Astrocyte (in vitro differentiated cells and primary cell): Measurements from ENCODE around the gene NUTM1. TPM values are rescaled to one million over a fixed set of nuclear protein-coding genes. Genes with fewer than 3 reads are reported as not detected.
"Not testable (repeated sequence)": the region's sequence is repeated elsewhere in the genome, so short reads cannot be mapped to it uniquely, and the experiment has no call there.

ENCODE experiments used
- DNase-seq: peaks from one replicate; pipeline ENCODE4 v3.0.0-alpha.2; 2010; ENCODE audit warnings: low read depth
- FAIRE-seq: peaks from 2 replicates; lab custom pipeline; 2011; peaks lifted over from hg19 to GRCh38; lab: Jason Lieb, UNC
- H2AFZ ChIP-seq: 2 replicates; pipeline ENCODE4 v1.6.0; 2012; ENCODE audit warnings: low read depth, low read length, inconsistent platforms
- H3K27ac ChIP-seq: 2 replicates; pipeline ENCODE4 v1.5.1; 2011; ENCODE audit warnings: low read depth, low read length, inconsistent platforms
- H3K27me3 ChIP-seq: 2 replicates; pipeline ENCODE4 v1.6.0; 2011; ENCODE audit warnings: low read length, inconsistent platforms; ENCODE audit not compliant: insufficient read depth
- H3K36me3 ChIP-seq: 2 replicates; pipeline ENCODE4 v1.5.1; 2011; ENCODE audit warnings: low read length, inconsistent platforms; ENCODE audit not compliant: insufficient read depth
- H3K4me1 ChIP-seq: 2 replicates; pipeline ENCODE4 v1.5.1; 2011; ENCODE audit warnings: low read length, inconsistent platforms; ENCODE audit not compliant: insufficient read depth
- H3K4me2 ChIP-seq: 2 replicates; pipeline ENCODE4 v1.6.0; 2012; ENCODE audit warnings: low read length, inconsistent platforms
- H3K4me3 ChIP-seq: 2 replicates; pipeline ENCODE4 v1.5.1; 2011; ENCODE audit warnings: low read depth, mild to moderate bottlenecking, low read length, inconsistent platforms; ENCODE audit not compliant: insufficient read depth
- H3K79me2 ChIP-seq: 2 replicates; pipeline ENCODE4 v1.6.0; 2012; ENCODE audit warnings: mild to moderate bottlenecking, low read length, inconsistent platforms; ENCODE audit not compliant: insufficient read depth
- H3K9ac ChIP-seq: 2 replicates; pipeline ENCODE4 v1.6.0; 2012; ENCODE audit warnings: mild to moderate bottlenecking, low read length, inconsistent platforms
- H3K9me3 ChIP-seq: 2 replicates; pipeline ENCODE4 v1.5.1; 2012; ENCODE audit warnings: low read depth, mild to moderate bottlenecking, low read length, inconsistent platforms; ENCODE audit not compliant: insufficient read depth
- H4K20me1 ChIP-seq: 2 replicates; pipeline ENCODE4 v1.6.0; 2012; ENCODE audit warnings: low read length, inconsistent platforms; ENCODE audit not compliant: insufficient read depth
- H3K27ac Mint-ChIP-seq: one replicate; pipeline ENCODE4 v1.8.0; 2021; ENCODE audit warnings: mild to moderate bottlenecking, mixed read lengths; ENCODE audit not compliant: unreplicated experiment
- H3K27me3 Mint-ChIP-seq: one replicate; pipeline ENCODE4 v1.8.0; 2021; ENCODE audit warnings: low read depth, mixed read lengths; ENCODE audit not compliant: unreplicated experiment
- H3K36me3 Mint-ChIP-seq: one replicate; pipeline ENCODE4 v1.8.0; 2021; ENCODE audit warnings: low read depth, mixed read lengths; ENCODE audit not compliant: unreplicated experiment
- H3K4me1 Mint-ChIP-seq: one replicate; pipeline ENCODE4 v1.8.0; 2021; ENCODE audit warnings: low read depth, mixed read lengths; ENCODE audit not compliant: unreplicated experiment
- H3K4me3 Mint-ChIP-seq: one replicate; pipeline ENCODE4 v1.8.0; 2021; ENCODE audit warnings: mild to moderate bottlenecking, moderate library complexity, mixed read lengths; ENCODE audit not compliant: unreplicated experiment
- H3K9me3 Mint-ChIP-seq: one replicate; pipeline ENCODE4 v1.8.0; 2021; ENCODE audit warnings: mild to moderate bottlenecking, mixed read lengths; ENCODE audit not compliant: unreplicated experiment
- CTCF ChIP-seq: IDR thresholded peaks from 2 replicates; pipeline ENCODE4 v1.5.1; 2011; ENCODE audit warnings: low read depth, mild to moderate bottlenecking, inconsistent platforms, low read length, moderate library complexity; ENCODE audit not compliant: insufficient read depth
- EZH2 ChIP-seq: IDR thresholded peaks from 2 replicates; pipeline ENCODE4 v1.6.1; 2012; ENCODE audit warnings: mild to moderate bottlenecking, low read length, inconsistent platforms; ENCODE audit not compliant: insufficient read depth
- total RNA-seq: library from RNA; stranded (reverse); gene quantifications from 2 replicates; pipeline ENCODE4 v1.2.1, GENCODE V29; 2021

Gene NUTM1
- total RNA-seq, 1 donor from 2014 or later, result not detected

- H3K27me3 ChIP-seq, result no peaks in the 10 kb centered on the region
- peak overlapping the region; percentile 12 for H3K27ac Mint-ChIP-seq
- peaks cover 7% of the 10 kb centered on the region for H4K20me1 ChIP-seq
- H3K4me3 ChIP-seq, result no peak overlapping the region
- H3K36me3 ChIP-seq, result no peaks in the 10 kb centered on the region
- H3K9me3 Mint-ChIP-seq, result peaks cover 5% of the 10 kb centered on the region
- peaks cover 13% of the 10 kb centered on the region for H3K4me1 Mint-ChIP-seq
- H2AFZ ChIP-seq, result no peak overlapping the region
- peaks cover 11% of the 10 kb centered on the region for H3K79me2 ChIP-seq
- H3K4me1 ChIP-seq, result peaks cover 11% of the 10 kb centered on the region
- H3K9me3 ChIP-seq, result no peaks in the 10 kb centered on the region
- H3K4me3 Mint-ChIP-seq, result no peak overlapping the region
- H3K4me2 ChIP-seq, result no peak overlapping the region
- no peak for TF ChIP-seq CTCF
- TF ChIP-seq EZH2, result no peak
- H3K36me3 Mint-ChIP-seq, result peaks cover 4% of the 10 kb centered on the region
- FAIRE-seq, result no peak
- DNase-seq, result no peak
- no peaks in the 10 kb centered on the region for H3K27me3 Mint-ChIP-seq
- no peak overlapping the region for H3K27ac ChIP-seq
- H3K9ac ChIP-seq, result no peak overlapping the region
Measured at GRCh38 chr15:34370643-34371042, 27.5 kb downstream of the NUTM1 start.

GRCh38 chr15:34373951-34374350, 30.8 kb downstream of the NUTM1 start:
- H3K4me3 ChIP-seq, result no peak overlapping the region
- no peak for TF ChIP-seq EZH2
- TF ChIP-seq CTCF, result no peak
- no peaks in the 10 kb centered on the region for H3K36me3 ChIP-seq
- H3K4me1 ChIP-seq, result no peaks in the 10 kb centered on the region
- Mint-ChIP-seq H3K4me3 (no peak overlapping the region), H3K36me3 (peaks cover 6% of the 10 kb centered on the region), H3K4me1 (peaks cover 7% of the 10 kb centered on the region), H3K9me3 (peaks cover 5% of the 10 kb centered on the region), H3K27me3 (no peaks in the 10 kb centered on the region), H3K27ac (no peak overlapping the region)
- DNase-seq (no peak), FAIRE-seq (no peak)
- H2AFZ ChIP-seq, result no peak overlapping the region
- H4K20me1 ChIP-seq, result no peaks in the 10 kb centered on the region
- H3K27me3 ChIP-seq, result no peaks in the 10 kb centered on the region
- H3K27ac ChIP-seq, result no peak overlapping the region
- no peak overlapping the region for H3K9ac ChIP-seq
- H3K79me2 ChIP-seq, result no peaks in the 10 kb centered on the region
- no peak overlapping the region for H3K4me2 ChIP-seq
- no peaks in the 10 kb centered on the region for H3K9me3 ChIP-seq

GRCh38 chr15:34374816-34375215, 31.7 kb downstream of the NUTM1 start:
- DNase-seq (no peak), FAIRE-seq (no peak)
- Histone ChIP-seq H3K27me3 (no peaks in the 10 kb centered on the region), H3K4me3 (no peak overlapping the region), H3K4me2 (no peak overlapping the region), H4K20me1 (no peaks in the 10 kb centered on the region), H3K79me2 (no peaks in the 10 kb centered on the region), H3K27ac (no peak overlapping the region), H3K4me1 (no peaks in the 10 kb centered on the region), H3K9ac (no peak overlapping the region), H3K9me3 (no peaks in the 10 kb centered on the region), H2AFZ (no peak overlapping the region), H3K36me3 (no peaks in the 10 kb centered on the region)
- Mint-ChIP-seq H3K27me3 (no peaks in the 10 kb centered on the region), H3K4me3 (no peak overlapping the region), H3K4me1 (peaks cover 7% of the 10 kb centered on the region), H3K27ac (no peak overlapping the region), H3K9me3 (peaks cover 5% of the 10 kb centered on the region), H3K36me3 (peaks cover 8% of the 10 kb centered on the region)
- no peak for TF ChIP-seq CTCF
- TF ChIP-seq EZH2, result no peak

- H3K9me3 ChIP-seq, H3K9ac ChIP-seq, H2AFZ ChIP-seq, H3K4me3 ChIP-seq, H3K27ac Mint-ChIP-seq, FAIRE-seq, H3K36me3 Mint-ChIP-seq, H3K4me2 ChIP-seq, H3K4me1 Mint-ChIP-seq, DNase-seq, H3K4me1 ChIP-seq, H3K27me3 ChIP-seq, H3K79me2 ChIP-seq, H3K27ac ChIP-seq, H3K36me3 ChIP-seq, H3K9me3 Mint-ChIP-seq, H3K27me3 Mint-ChIP-seq, H4K20me1 ChIP-seq, H3K4me3 Mint-ChIP-seq: not testable (repeated sequence)
Measured at GRCh38 chr15:34375541-34375940, 32.4 kb downstream of the NUTM1 start.
